Activated CD8-positive, alpha-beta T cell treated with anti-CD3 and anti-CD28 coated beads, Interleukin-2, amount 10 ng/mL, durations not matched to agents 7 days and 5 days (primary cell): ENCODE measurements around the gene KIAA0319L. TPM values are rescaled to one million over a fixed set of nuclear protein-coding genes. Genes with fewer than 3 reads are reported as not detected.
A peak's percentile ranks its signal among the peaks of the same experiment; 100 is the strongest.
"Not testable (repeated sequence)": the region's sequence is repeated elsewhere in the genome, so short reads cannot be mapped to it uniquely, and the experiment has no call there.

ENCODE experiments used
- ATAC-seq: fragments of 150-1000 bp; cut with Tn5 transposase; one replicate; pipeline ENCODE4 v1.10.0; 2021; ENCODE audit warnings: moderate library complexity
- CTCF ChIA-PET: fragments of 350-600 bp; sonication (Branson Sonifier 250); formaldehyde crosslinking; loops from one replicate; lab custom pipeline; 2021; ENCODE audit warnings: antibody characterized with exemption; lab: Charles Lee
- POLR2A ChIA-PET: fragments of 350-600 bp; sonication (Branson Sonifier 250); formaldehyde crosslinking; loops from one replicate; lab custom pipeline; 2021; ENCODE audit warnings: antibody characterized with exemption; lab: Charles Lee
- DNase-seq: peaks from one replicate; pipeline ENCODE4 v3.0.0-alpha.2; 2020
- H3K27ac Mint-ChIP-seq: one replicate; pipeline ENCODE4 v1.8.0; 2021; ENCODE audit warnings: mild to moderate bottlenecking, mixed read lengths
- H3K27me3 Mint-ChIP-seq: one replicate; pipeline ENCODE4 v1.8.0; 2021; ENCODE audit warnings: low read depth, mixed read lengths
- H3K36me3 Mint-ChIP-seq: one replicate; pipeline ENCODE4 v1.8.0; 2021; ENCODE audit warnings: low read depth, mixed read lengths
- H3K4me1 Mint-ChIP-seq: one replicate; pipeline ENCODE4 v1.8.0; 2021; ENCODE audit warnings: low read depth, mixed read lengths
- H3K4me3 Mint-ChIP-seq: one replicate; pipeline ENCODE4 v1.8.0; 2021; ENCODE audit warnings: mild to moderate bottlenecking, mixed read lengths
- H3K9me3 Mint-ChIP-seq: one replicate; pipeline ENCODE4 v1.8.0; 2022; ENCODE audit warnings: mixed read lengths; ENCODE audit not compliant: insufficient read depth
- total RNA-seq, 2 experiments: library from RNA; stranded (reverse); gene quantifications; one replicate each; pipeline ENCODE4 v1.2.3, GENCODE V29; 2021

The KIAA0319L gene
- total RNA-seq, 2 experiments from 2014 or later, result 27.0 to 36.1 TPM

- ATAC-seq, result peak; percentile 42
- POLR2A ChIA-PET, result interaction anchor here (0.7 kb wide), 1 partner anchor 122 kb away, joined by 3 read pairs; no protein-coding TSS in a partner anchor
Observed at GRCh38 chr1:35592991-35593769, 36.0 kb upstream of the KIAA0319L start.

GRCh38 chr1:35591211-35591610 is 34.0 kb upstream of the KIAA0319L start:
- Mint-ChIP-seq H3K27me3 (no peaks in the 10 kb centered on the region), H3K9me3 (no peaks in the 10 kb centered on the region), H3K27ac (peak overlapping the region; percentile 12), H3K36me3 (peaks cover 5% of the 10 kb centered on the region), H3K4me3 (no peak overlapping the region), H3K4me1 (peaks cover 16% of the 10 kb centered on the region)
- ATAC-seq (no peak), DNase-seq (no peak)
- CTCF ChIA-PET, result no interaction called here
- POLR2A ChIA-PET, result no interaction called here

More at GRCh38 chr1:35592991-35593769, 36.0 kb upstream of the KIAA0319L start:
- Mint-ChIP-seq H3K4me3 (no peak overlapping the region), H3K4me1 (peaks cover 16% of the 10 kb centered on the region), H3K9me3 (no peaks in the 10 kb centered on the region), H3K27ac (peak overlapping the region; percentile 65), H3K27me3 (no peaks in the 10 kb centered on the region), H3K36me3 (peaks cover 10% of the 10 kb centered on the region)
- CTCF ChIA-PET, result interaction anchor here (0.8 to 1.0 kb wide), 3 partner anchors 26 to 135 kb away, joined by 3 to 4 read pairs (median 4); no protein-coding TSS in a partner anchor
- DNase-seq, result no peak

GRCh38 chr1:35590476-35591040 is 33.4 kb upstream of the KIAA0319L start:
- no peak overlapping the region for H3K4me3 Mint-ChIP-seq
- POLR2A ChIA-PET, result no interaction called here
- CTCF ChIA-PET, result no interaction called here
- H3K27ac Mint-ChIP-seq, result no peak overlapping the region
- DNase-seq (no peak), ATAC-seq (no peak)
- no peaks in the 10 kb centered on the region for H3K27me3 Mint-ChIP-seq
- peaks cover 16% of the 10 kb centered on the region for H3K4me1 Mint-ChIP-seq
- H3K9me3 Mint-ChIP-seq, result no peaks in the 10 kb centered on the region
- H3K36me3 Mint-ChIP-seq, result peaks cover 3% of the 10 kb centered on the region

GRCh38 chr1:35589516-35590427 is 32.6 kb upstream of the KIAA0319L start:
- ATAC-seq (no peak), DNase-seq (no peak)
- H3K27ac Mint-ChIP-seq, result peak overlapping the region; percentile 5

GRCh38 chr1:35588197-35588910 is 31.2 kb upstream of the KIAA0319L start:
- ChIA-PET CTCF (no interaction called here), POLR2A (interaction anchor here (1.5 kb wide), 1 partner anchor 181 kb away, joined by 3 read pairs; no protein-coding TSS in a partner anchor)
- Mint-ChIP-seq H3K4me1 (peaks cover 9% of the 10 kb centered on the region), H3K27ac (no peak overlapping the region), H3K4me3 (no peak overlapping the region), H3K27me3 (no peaks in the 10 kb centered on the region), H3K36me3 (peaks cover 3% of the 10 kb centered on the region), H3K9me3 (no peaks in the 10 kb centered on the region)
- ATAC-seq, result no peak
- no peak for DNase-seq

More at GRCh38 chr1:35589516-35590427, 32.6 kb upstream of the KIAA0319L start:
- ChIA-PET POLR2A (no interaction called here), CTCF (no interaction called here)
- no peak overlapping the region for H3K4me3 Mint-ChIP-seq
- H3K9me3 Mint-ChIP-seq, result no peaks in the 10 kb centered on the region
- peaks cover 16% of the 10 kb centered on the region for H3K4me1 Mint-ChIP-seq
- H3K27me3 Mint-ChIP-seq, result no peaks in the 10 kb centered on the region
- peaks cover 3% of the 10 kb centered on the region for H3K36me3 Mint-ChIP-seq

GRCh38 chr1:35587736-35588135 is 30.5 kb upstream of the KIAA0319L start:
- Mint-ChIP-seq H3K4me1 (peaks cover 3% of the 10 kb centered on the region), H3K27me3 (no peaks in the 10 kb centered on the region), H3K9me3 (no peaks in the 10 kb centered on the region), H3K27ac (no peak overlapping the region), H3K36me3 (peaks cover 3% of the 10 kb centered on the region), H3K4me3 (no peak overlapping the region)
- DNase-seq (no peak), ATAC-seq (no peak)
- ChIA-PET POLR2A (interaction anchor here (1.5 kb wide), 1 partner anchor 181 kb away, joined by 3 read pairs; no protein-coding TSS in a partner anchor), CTCF (no interaction called here)

GRCh38 chr1:35586808-35587207 is 29.6 kb upstream of the KIAA0319L start:
- ChIA-PET POLR2A (interaction anchor here (1.5 kb wide), 1 partner anchor 182 kb away, joined by 3 read pairs; no protein-coding TSS in a partner anchor), CTCF (interaction anchor here (1.1 kb wide), 1 partner anchor 18 kb away, joined by 3 read pairs; no protein-coding TSS in a partner anchor)
- H3K27me3 Mint-ChIP-seq, result no peaks in the 10 kb centered on the region
- H3K27ac Mint-ChIP-seq, result no peak overlapping the region
- no peaks in the 10 kb centered on the region for H3K9me3 Mint-ChIP-seq
- ATAC-seq (no peak), DNase-seq (no peak)
- no peak overlapping the region for H3K4me3 Mint-ChIP-seq
- H3K36me3 Mint-ChIP-seq, result peaks cover 3% of the 10 kb centered on the region
- no peaks in the 10 kb centered on the region for H3K4me1 Mint-ChIP-seq

- POLR2A ChIA-PET, H3K4me3 Mint-ChIP-seq, ATAC-seq, H3K4me1 Mint-ChIP-seq, DNase-seq, H3K36me3 Mint-ChIP-seq, H3K27ac Mint-ChIP-seq, H3K27me3 Mint-ChIP-seq, H3K9me3 Mint-ChIP-seq: not testable (repeated sequence)
- CTCF ChIA-PET, result interaction anchor here (1.3 to 1.7 kb wide), 2 partner anchors 48 to 142 kb away, joined by 3 to 4 read pairs; no protein-coding TSS in a partner anchor
Observed at GRCh38 chr1:35585805-35586204, 28.6 kb upstream of the KIAA0319L start.

GRCh38 chr1:35585281-35585680 is 28.1 kb upstream of the KIAA0319L start:
- H3K27ac Mint-ChIP-seq, result no peak overlapping the region
- DNase-seq, result no peak
- no peaks in the 10 kb centered on the region for H3K4me1 Mint-ChIP-seq
- no peaks in the 10 kb centered on the region for H3K9me3 Mint-ChIP-seq
- ATAC-seq, result no peak
- no peaks in the 10 kb centered on the region for H3K36me3 Mint-ChIP-seq
- no peaks in the 10 kb centered on the region for H3K27me3 Mint-ChIP-seq
- H3K4me3 Mint-ChIP-seq, result no peak overlapping the region
- POLR2A ChIA-PET, result no interaction called here
- CTCF ChIA-PET, result interaction anchor here (1.0 to 1.7 kb wide), 3 partner anchors 20 to 142 kb away, joined by 3 to 5 read pairs (median 4); no protein-coding TSS in a partner anchor

GRCh38 chr1:35581621-35582020 is 24.4 kb upstream of the KIAA0319L start:
- CTCF ChIA-PET, result interaction anchor here (0.8 to 1.2 kb wide), 3 partner anchors 13 to 134 kb away, joined by 3 to 4 read pairs (median 3); no protein-coding TSS in a partner anchor
- H3K27ac Mint-ChIP-seq, H3K36me3 Mint-ChIP-seq, H3K4me3 Mint-ChIP-seq, ATAC-seq, H3K9me3 Mint-ChIP-seq, DNase-seq, POLR2A ChIA-PET, H3K27me3 Mint-ChIP-seq: not testable (repeated sequence)
- H3K4me1 Mint-ChIP-seq, result peaks cover 15% of the 10 kb centered on the region
